GM21367 (cell line): Measurements from ENCODE around the gene FAM3B.
"Not testable (repeated sequence)": the region's sequence is repeated elsewhere in the genome, so short reads cannot be mapped to it uniquely, and the experiment has no call there.

Source experiments
- ATAC-seq: cut with Tn5 transposase; IDR thresholded peaks from one replicate; pipeline ENCODE4 v1.9.1; 2021; ENCODE audit not compliant: unreplicated experiment

FAM3B gene, protein sequence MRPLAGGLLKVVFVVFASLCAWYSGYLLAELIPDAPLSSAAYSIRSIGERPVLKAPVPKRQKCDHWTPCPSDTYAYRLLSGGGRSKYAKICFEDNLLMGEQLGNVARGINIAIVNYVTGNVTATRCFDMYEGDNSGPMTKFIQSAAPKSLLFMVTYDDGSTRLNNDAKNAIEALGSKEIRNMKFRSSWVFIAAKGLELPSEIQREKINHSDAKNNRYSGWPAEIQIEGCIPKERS

DNA sequence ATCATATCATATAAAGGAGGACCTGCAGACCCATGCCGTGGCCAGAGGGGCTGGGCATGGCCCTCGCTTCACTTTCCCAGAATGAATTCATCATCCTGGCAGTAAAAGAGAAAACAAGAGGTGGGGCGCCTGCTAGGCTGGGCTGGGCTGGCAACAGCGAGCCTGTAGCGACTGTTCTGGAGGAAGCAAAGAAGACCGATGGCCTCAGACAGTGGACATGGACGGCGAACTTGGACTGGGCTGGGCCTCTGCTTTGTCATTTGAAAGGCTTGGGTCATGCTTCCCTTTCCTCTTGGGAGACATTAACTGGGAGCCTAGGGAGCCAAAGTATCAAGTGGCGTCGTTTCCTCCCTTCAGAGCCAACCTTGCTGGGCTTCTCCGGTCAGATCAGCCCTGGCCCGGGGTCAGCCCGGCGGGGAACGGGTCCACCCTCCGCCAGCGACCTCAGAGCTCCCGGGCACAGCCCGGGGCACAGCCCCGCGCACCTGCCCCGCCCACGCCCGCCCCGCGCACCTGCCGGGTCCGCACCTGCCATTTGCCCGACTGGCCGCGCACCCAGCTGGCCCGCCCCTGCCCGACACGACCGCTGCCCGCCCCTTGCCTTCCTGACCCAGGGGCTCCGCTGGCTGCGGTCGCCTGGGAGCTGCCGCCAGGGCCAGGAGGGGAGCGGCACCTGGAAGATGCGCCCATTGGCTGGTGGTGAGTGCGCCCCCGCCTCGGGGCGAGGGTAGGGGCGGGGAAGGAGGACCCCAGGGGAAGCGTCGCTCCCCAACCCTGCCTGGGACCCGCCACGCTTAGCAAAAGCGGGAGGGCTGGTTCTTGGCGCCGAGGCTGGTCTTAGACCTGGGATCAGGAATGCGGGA is at the start of gene FAM3B:
Gene FAM3B (plus strand): TSS at position 602 of the 863 bp plus-strand sequence. CDS start 79 bp downstream, at position 681.
- no peak for ATAC-seq

DNA sequence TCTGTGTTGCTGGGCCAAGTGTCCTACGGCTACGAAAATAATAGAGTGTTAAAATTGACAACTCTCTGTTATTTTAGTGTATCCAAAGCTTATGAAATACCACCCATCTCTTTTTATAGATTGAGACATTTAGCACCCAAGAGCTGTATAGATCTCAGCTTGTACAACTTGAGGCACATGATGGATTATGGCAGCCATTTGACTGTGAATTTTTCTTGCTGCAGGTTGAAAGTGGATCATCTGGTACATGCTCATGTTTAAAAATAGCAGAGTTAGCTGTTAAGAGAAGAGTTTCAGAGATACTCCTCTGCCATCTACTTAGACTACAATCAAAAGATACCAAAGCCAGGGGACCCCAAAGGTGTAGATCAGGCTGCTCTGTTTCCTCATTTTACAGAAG is 49.3 kb upstream of the FAM3B start:
- no peak for ATAC-seq

DNA sequence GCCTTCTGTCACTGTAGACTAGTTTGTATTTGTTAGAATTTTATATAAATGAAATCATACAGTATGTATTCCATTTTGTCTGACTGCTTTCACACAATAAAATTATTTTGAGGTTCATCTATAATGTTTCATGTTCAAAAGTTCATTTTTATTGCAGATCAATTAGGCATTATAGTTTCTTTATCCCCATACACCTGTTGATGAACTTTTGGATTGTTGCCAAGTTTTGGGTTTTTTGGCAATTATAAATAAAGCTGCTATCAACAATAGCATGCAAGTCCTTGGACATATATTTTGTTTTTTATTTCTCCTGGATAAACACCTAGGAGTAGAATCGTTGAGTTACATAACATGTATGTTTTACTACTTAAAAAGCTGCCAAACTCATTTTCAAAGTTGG is 47.1 kb upstream of the FAM3B start:
- ATAC-seq = no peak

DNA sequence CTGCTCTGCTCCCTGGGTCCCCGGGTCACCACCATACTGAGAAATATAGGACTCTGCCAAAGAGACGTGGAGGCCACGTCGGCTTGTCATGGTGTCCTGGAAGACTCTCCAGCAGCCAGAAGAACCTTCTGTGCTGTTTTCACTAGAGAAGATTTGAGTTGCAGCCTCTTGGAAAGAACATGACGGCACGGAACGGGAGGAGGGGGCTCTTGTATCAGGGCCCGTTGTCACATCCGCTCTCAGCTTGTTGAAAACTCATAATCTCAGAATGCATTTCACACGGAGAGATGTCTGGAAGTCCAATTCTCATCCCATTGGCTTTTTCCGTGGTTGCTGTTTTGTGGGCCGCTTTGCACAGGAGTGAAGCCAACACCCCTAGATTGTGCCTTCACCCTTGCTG is 39.4 kb upstream of the FAM3B start:
- ATAC-seq = no peak

DNA sequence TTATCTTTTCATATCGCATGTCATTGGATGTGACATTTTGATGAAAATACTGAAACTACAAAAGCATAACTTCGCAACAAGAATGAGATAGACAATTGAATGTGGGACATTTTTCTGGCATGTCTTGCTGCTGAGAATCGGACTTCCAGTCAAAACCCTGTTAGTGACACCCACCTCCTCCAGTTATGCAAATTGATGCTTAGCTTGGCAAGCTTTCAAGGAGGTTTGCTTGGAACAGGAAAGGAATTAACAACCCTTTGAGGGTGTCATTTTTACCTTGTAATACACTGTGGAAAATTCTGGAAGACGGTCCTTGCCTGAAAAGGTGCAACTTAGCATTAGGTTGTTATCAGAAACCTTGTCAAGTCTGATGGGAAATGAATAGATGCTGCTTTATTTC is 38.8 kb upstream of the FAM3B start:
- no peak for ATAC-seq

DNA sequence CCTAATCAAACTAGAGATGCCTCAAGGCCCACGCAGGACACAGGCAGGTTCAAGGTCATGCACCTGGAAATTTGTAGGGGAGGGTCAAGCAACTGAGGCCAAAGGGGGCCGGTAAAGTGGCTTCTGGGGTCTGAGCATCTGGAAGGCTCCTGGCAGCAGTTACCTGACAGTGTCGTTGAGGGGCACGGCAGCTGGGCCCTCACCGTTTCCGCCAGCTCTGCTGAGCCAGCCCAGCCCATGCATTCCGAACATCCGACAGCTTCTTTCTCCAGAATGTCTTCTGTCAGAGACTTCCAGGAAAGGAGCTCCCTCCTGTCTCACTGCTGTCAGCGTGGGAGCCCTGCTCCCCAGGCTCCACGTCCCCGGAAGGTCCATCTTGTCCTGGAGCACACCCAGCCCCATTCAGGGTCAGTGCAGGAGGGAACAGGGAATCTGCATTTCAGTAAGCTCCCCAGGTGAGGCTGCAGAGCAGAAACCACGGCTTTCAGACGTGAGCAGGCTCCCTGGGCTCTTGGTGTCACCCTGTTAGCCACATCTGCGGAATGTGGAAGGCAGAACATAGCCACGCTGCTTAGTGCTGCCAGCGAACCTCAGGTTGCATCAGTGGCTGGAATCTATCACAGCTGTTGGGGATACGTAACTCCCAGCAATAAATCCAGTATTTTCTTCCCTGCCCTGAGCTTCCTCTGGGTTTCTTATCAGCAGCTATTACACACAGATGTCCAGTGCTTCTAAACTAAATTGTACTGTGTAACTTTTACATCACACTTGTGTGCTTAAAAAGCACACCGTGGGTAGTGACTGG is 36.3 kb upstream of the FAM3B start:
- no peak for ATAC-seq

DNA sequence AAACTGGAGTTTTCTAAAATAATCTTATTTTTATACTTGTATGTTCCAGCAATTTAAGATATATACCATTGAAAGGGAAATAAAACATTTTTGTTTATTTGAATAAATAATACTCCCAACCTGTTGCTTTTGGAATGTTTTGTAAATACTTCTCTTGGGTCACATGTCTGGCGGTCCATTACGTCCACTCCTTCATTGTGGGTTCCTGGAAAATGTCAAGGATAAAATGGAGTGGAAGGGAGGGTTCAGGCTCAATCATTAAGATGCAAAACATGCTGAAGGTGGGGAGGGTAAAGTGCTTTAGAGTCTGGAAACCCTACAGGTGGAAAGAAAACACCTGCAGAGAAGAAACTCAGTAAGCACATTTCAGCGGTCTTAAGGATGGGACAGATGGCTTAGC is 34.2 kb upstream of the FAM3B start:
- ATAC-seq = no peak

DNA sequence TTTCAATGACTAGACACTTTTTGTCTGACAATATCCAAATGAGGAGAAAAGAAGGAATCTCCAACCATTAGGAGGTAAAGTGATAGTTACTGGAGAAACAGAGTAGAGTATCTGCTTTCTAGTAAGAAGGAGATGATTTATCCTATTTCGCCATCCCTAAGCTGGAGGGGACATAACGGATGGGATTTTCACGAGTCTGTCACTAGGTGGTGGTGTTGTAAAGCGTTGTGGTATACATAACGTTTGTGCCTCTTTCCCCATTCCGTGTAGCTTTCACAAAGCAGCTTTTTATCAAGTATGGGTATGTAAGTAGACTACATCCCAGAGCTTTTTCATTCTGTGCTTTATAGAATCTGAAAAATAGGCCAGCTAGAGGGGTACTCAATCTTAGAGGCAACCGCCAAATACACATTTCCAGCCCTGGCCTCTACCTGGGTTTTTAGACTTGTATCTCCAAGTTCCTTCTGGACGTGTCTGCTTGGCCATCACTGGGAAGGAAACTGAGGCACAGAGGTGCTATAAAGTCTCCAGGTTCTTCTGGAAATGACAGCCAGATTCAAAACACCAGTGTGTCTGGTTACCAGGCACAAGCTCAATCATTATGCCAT is 33.3 kb upstream of the FAM3B start:
- ATAC-seq = no peak

DNA sequence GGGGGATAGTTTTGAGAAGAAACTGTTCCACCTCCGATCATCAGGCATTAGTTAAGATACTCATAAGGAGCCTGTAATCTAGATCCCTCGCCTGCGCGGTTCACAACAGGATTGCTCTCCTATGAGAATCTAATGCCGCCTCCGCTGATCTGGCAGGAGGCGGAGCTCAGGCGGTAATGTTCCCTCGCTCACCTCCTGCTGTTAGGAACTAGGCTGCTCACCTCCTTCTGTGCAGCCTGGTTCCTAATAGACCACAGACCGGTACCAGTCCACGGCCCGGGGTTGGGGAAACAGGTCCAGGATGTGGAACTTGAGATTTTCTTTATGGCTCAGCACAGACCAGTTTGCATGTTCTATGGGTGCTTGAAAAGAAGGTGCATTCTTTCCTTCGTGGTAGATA is 27.2 kb upstream of the FAM3B start:
- ATAC-seq = no peak

DNA sequence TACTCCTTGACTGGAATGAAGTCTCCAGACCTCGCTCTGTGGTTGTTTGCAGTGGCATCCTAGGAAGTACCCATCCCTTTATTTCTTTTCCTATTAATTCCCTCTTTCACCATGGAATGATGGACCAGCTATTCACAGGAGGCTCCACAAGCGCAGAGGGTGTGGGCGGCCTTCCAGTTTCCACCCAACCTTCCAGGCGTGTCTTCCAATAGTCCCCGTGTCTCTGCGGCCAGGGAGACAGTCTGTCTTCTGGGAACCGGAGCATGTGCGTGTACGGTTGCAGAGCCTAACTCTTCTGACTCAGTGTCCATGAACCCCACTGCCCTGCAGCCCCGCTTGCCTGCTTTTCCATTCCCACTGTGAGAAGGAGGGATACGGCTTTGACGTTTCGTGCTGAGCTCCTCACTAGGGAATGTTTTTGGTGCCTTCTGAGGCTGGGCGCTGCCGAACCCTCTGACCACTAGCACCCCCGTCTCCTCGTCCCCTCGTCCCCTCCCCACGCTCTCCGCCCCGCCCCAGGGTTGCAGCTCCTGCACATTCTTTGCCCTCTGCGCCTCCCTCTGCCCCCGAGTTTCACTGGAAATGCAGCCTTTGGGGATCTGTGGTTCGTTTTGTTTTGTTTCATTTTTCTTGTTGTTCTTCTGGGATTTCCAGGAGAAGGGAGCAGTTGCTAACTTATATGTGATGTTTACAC is 26.3 kb upstream of the FAM3B start:
- no peak for ATAC-seq

DNA sequence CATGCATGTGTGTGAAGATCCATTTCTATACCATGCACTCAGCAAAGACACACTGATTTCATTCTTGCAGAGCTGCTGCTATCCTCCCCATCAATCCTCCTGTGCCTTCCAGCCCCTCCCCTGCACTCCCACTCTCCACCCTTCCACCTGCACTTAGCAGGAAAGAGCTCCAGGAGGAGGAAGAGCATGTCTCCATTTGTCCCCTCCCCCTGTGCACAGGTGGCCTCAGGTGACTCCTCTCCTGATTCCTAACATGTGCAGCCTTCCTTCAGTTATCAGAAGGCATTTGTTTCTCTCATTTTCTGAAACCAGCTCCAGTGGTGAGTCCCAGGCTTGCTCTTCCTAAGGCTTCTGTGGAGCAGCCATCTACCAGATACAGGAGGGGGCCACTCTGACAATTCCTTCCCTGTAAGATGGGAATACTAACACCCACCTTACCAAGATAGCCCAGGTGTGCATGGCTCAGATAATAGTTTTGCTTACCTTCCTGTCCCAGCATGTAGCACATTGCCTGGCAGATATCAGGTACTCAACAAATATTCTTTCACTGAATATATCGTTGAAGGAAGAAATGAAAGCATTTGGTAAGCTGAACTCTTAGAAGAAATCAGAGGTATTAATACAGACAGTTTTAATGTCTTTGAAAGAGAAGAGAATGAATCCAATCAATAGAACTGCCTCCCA is 21.9 kb upstream of the FAM3B start:
- ATAC-seq = no peak

DNA sequence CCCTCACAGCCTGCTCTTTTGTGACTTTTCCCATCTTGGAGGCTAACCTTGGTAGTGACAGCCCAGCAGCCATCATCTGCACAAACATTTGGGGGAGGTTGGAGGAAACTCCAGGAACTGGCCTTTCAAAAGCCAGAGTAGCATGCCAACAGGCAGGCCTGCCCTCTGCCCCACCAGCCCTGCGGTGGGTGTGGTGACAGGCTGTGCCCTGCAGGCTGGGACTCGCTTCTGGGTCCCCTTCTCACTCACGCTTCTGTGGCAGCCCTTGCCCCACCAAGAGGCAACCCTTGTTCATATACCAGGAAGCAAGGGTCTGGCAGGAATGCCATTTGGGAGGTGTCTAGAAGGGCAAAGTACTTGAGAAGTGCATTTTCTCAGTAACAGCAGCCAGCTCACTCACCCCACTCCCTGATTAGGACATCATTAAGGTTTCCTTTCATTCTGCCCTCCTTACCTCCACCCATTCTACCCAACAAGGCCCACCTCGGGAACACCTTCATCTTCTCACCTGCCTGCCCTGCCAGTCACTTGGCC is 20.8 kb upstream of the FAM3B start:
- ATAC-seq = no peak

DNA sequence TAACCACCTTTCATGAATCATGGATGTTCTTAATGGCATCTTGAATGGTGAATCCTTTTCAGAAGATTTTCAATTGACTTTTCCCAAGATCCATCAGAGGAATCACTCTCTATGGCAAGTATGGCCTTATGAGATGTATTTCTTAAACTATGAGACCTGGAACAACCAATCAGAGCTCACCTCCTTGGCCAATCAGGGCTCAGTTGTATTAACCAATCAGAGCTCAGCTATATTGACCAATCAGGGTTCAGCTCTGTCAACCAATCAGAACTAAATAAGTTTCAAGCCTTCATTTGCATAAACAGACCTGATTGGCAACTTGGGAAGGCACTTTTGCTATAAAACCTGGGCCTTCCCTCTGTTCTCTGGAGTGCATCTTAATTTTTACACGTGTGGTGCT is 13.6 kb upstream of the FAM3B start:
- ATAC-seq = no peak

DNA sequence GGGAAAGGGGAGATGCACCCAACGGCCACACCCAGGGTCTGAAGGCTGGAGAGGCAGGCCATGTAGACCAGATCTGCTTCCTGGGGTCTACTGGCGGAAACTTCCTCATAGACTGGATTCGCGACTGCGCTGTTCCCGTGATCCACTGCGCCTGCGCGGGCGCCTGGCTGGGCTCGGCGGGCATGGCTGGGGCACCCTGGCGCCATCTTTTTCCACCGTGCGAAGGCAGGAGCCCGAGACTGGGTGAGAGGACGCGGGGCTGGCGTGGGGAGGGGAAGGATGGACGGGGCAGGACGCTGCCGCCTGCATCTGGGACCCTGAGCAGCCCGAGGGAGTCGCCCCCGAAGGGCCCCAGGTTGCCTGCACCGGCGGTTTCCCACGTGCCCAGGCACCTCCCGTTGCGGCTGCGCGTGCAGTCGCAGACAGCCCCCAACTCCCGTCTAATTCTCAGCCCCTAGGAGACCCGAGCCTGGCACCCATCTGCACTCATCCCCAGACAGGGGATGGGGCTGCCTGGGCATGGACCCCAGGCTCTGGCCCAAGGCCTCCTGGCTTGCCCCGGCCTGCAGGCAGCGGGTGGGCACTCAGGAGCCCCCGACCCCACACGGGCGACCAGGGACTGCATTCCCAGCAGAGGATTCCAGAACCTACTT is 12.4 kb upstream of the FAM3B start:
- no peak for ATAC-seq

DNA sequence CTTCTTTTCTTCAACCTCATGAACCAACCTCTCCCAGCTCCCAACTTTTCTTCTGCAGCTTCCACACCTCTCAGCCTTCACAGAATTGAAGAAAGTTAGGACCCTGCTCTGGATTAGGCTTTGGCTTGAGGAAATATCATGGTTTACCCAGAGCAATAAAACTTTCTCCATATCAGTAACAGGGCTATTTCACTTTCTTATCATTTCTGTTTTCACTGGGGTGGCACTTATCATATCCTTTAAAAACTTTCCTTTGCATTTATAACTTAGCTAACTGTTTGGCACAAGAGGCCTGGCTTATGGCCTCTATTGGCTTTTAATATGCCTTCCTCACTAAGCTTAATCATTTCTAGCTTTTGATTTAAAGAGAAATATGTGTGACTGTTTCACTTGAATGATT is 9.4 kb upstream of the FAM3B start:
- ATAC-seq = no peak

DNA sequence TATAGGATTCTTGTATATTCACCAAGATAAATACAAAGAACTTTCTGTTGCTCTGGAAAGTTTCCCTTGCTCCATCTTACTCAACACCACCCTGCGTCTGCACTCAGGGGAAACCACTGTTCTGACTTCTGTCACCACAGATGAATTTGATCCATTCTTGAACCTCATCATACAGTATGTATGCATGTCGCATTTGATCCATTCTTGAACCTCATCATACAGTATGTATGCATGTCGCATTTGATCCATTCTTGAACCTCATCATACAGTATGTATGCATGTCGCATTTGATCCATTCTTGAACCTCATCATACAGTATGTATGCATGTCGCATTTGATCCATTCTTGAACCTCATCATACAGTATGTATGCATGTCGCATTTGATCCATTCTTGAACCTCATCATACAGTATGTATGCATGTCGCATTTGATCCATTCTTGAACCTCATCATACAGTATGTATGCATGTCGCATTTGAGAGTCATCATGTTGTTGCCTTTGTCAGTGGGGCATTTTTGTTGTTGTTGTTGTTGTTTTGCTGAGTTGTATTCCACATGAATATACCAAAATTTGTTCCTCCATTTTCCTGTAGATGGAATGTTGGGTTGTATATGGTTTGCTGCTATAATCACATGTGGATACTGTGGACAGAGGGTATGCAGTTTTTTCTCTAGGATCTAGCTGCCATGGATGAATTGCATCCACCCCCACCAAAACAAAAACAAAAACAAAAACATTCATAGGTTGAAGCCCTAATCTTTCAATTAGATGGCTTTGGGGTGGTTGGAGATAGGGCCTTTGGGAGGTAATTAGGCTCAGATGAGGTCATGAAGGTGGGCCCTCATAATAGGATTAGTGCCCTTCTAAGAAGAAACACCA is 3.1 kb upstream of the FAM3B start:
- ATAC-seq = not testable (repeated sequence)

DNA sequence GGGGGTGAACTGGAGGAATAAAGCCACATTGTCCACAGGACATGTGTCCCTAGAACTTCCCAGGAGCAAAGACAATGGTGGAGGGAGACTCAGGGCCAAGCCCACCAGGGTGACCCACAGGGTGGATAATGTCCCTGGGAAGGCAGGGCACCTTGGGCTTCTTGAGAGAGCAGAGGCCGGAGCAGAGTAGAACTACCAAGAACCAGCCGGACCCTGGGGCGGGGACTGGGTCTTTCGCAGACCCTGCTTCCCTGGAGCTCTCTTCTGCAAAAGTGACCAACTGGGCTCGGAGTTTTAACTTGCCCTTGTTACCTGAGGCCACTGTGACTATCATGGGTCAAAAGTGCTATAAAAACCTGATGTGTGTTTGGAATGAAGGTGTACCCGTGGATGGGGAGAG is 875 bp upstream of the FAM3B start:
- no peak for ATAC-seq

DNA sequence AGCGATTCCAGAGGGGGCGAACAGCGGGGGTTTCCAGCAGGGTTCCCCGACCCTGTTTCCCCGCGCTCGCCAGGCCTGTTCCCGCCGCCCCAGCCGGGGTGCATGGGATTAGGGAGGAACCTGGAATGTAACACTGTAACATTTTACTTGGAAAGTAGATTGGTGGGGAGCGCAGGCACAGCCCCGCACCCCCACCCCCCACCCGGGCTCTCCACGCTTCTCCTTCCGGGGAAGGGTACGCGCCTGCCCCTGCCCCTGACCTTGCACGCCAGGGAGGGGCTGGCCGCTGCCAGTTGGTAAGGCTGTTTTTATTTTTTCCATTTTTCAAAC is 427 bp downstream of the FAM3B start:
- no peak for ATAC-seq

DNA sequence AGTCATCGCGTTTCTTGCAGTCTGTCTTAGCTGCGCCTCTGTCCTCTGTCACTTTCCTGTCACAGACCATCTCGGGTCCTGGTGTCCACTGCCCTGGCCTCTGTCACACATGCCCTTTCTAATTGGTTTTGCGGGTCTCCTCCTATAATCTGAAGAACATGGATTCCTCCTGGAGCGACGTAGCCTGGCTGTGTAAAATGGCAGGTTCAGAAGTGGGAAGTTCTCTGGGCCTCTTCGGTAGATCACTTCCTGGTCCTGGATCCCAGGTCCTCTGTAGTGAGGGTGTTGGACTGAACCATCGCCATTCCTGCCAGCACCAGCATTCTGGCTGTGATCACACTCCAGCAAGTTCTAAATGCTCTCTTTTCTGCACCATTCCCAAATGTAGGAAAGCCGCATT is 857 bp downstream of the FAM3B start:
- no peak for ATAC-seq
